HCT116 (cell line): ENCODE results near the gene NLE1. TPM values are rescaled to one million over a fixed set of nuclear protein-coding genes. Genes with fewer than 3 reads are reported as not detected.

ENCODE experiments used
- ATAC-seq: fragments of 200-7000 bp; cut with Tn5 transposase; 2 replicates; pipeline ENCODE4 v1.9.1; 2020; ENCODE audit warnings: mild to moderate bottlenecking, moderate library complexity
- BruUV-seq: library from RNA; stranded (reverse); fragments of 400-500 nt; replicated peaks from 2 replicates; lab custom pipeline; 2021; lab: Mats Ljungman, UMichigan
- CTCF ChIA-PET: fragments of 300-600 bp; sonication (Branson Sonifier 250); formaldehyde crosslinking; loops from one replicate; lab custom pipeline; 2021; ENCODE audit warnings: antibody characterized with exemption; lab: Charles Lee
- POLR2A ChIA-PET: fragments of 300-600, 350-600 bp; sonication (Branson Sonifier 250); formaldehyde crosslinking; loops from one replicate; lab custom pipeline; 2021; ENCODE audit warnings: antibody characterized with exemption; lab: Charles Lee
- RAD21 ChIA-PET, 2 experiments: fragments of 300-600 bp; sonication (Branson Sonifier 250); formaldehyde crosslinking; loops; one replicate each; lab custom pipeline; 2023; ENCODE audit warnings: low total read pairs in 2 of 2; ENCODE audit not compliant: uncharacterized antibody in 2 of 2, unreplicated experiment in 2 of 2, low non-redundant PET in 1 of 2; lab: Charles Lee
- DNase-seq: peaks from one replicate; pipeline ENCODE4 v3.0.0-alpha.2; 2010; ENCODE audit warnings: low read depth, low spot score
- H2AFZ ChIP-seq: fragments of 200-600 bp; shearing (Covaris generic), sonication (generic); 2 replicates; pipeline ENCODE4 v1.6.1; 2017; ENCODE audit warnings: low read depth, mixed run types, mixed read lengths, antibody characterized with exemption, low read length; ENCODE audit not compliant: poor library complexity, severe bottlenecking
- H3K27ac ChIP-seq: 2 replicates; pipeline ENCODE4 v1.5.1; 2012; ENCODE audit warnings: low read depth, low read length
- H3K27me3 ChIP-seq: fragments of 200-600 bp; sonication (generic); 2 replicates; pipeline ENCODE4 v1.6.1; 2016; ENCODE audit warnings: mixed run types, low read length, mixed read lengths; ENCODE audit not compliant: insufficient read depth
- H3K36me3 ChIP-seq, 2 experiments: fragments of 200-500 bp in 1 of 2; fragments of 200-600 bp in 1 of 2; sonication (Bioruptor generic) in 1 of 2; sonication (generic) in 1 of 2; 2 replicates each; pipeline versions ENCODE4 v1.5.1 to v1.6.1; 2014 to 2016; ENCODE audit warnings: low read length in 2 of 2, inconsistent platforms in 1 of 2, mixed read lengths in 1 of 2, mixed run types in 1 of 2; ENCODE audit not compliant: insufficient read depth in 2 of 2, control insufficient read depth in 1 of 2
- H3K4me1 ChIP-seq, 2 experiments: fragments of 200-600 bp in 1 of 2; sonication (generic) in 1 of 2; 2 replicates each; pipeline versions ENCODE4 v1.5.1 to v1.6.1; 2012 to 2017; ENCODE audit warnings: low read length in 2 of 2, inconsistent platforms in 1 of 2, mild to moderate bottlenecking in 1 of 2, mixed read lengths in 1 of 2, mixed run types in 1 of 2, moderate library complexity in 1 of 2; ENCODE audit not compliant: insufficient read depth in 2 of 2, control insufficient read depth in 1 of 2
- H3K4me2 ChIP-seq: fragments of 200-600 bp; sonication (generic); 2 replicates; pipeline ENCODE4 v1.6.1; 2017; ENCODE audit warnings: mixed run types, low read length, mixed read lengths
- H3K4me3 ChIP-seq, 2 experiments: fragments of 200-600 bp in 1 of 2; sonication (generic) in 1 of 2; replicated peaks in 1 of 2; 2 replicates each; pipeline ENCODE4 v1.5.1; 2011 to 2016; ENCODE audit warnings: low read length in 2 of 2, control low read depth in 1 of 2, low read depth in 1 of 2, mild to moderate bottlenecking in 1 of 2, mixed read lengths in 1 of 2, mixed run types in 1 of 2
- H3K79me2 ChIP-seq: fragments of 200-600 bp; sonication (generic); 2 replicates; pipeline ENCODE4 v1.6.1; 2017; ENCODE audit warnings: mild to moderate bottlenecking, mixed run types, low read length, moderate library complexity, mixed read lengths; ENCODE audit not compliant: insufficient read depth
- H3K9ac ChIP-seq: fragments of 200-600 bp; sonication (generic); 2 replicates; pipeline ENCODE4 v1.6.1; 2016; ENCODE audit warnings: low read length, mixed read lengths
- H3K9me2 ChIP-seq: fragments of 200-600 bp; sonication (generic), shearing (Covaris generic); 2 replicates; pipeline ENCODE4 v1.6.1; 2017; ENCODE audit warnings: mixed run types, mild to moderate bottlenecking, moderate library complexity; ENCODE audit not compliant: insufficient read depth
- H3K9me3 ChIP-seq, 2 experiments: fragments of 200-500 bp in 1 of 2; fragments of 200-600 bp in 1 of 2; sonication (Bioruptor generic) in 1 of 2; sonication (generic) in 1 of 2; 2 replicates each; pipeline ENCODE4 v1.6.1; 2014 to 2017; ENCODE audit warnings: low read length in 2 of 2, mixed read lengths in 2 of 2, inconsistent platforms in 1 of 2, low read depth in 1 of 2, mild to moderate bottlenecking in 1 of 2, mixed run types in 1 of 2, moderate library complexity in 1 of 2; ENCODE audit not compliant: control insufficient read depth in 1 of 2, insufficient read depth in 1 of 2
- H4K20me1 ChIP-seq: fragments of 200-600 bp; sonication (generic), shearing (Covaris generic); 2 replicates; pipeline ENCODE4 v1.6.1; 2017; ENCODE audit warnings: mixed run types, mild to moderate bottlenecking, moderate library complexity; ENCODE audit not compliant: insufficient read depth
- EGR1 ChIP-seq: IDR thresholded peaks from 2 replicates; pipeline ENCODE4 v1.6.1; 2012; ENCODE audit warnings: low read depth
- MAX ChIP-seq: IDR thresholded peaks from 2 replicates; pipeline ENCODE4 v1.6.1; 2012
- POLR2A ChIP-seq: IDR thresholded peaks from 2 replicates; pipeline ENCODE4 v1.7.0; 2011; ENCODE audit warnings: borderline replicate concordance; ENCODE audit not compliant: insufficient read depth, insufficient read length; ENCODE audit errors: extremely low read depth
- POLR2AphosphoS5 ChIP-seq: IDR thresholded peaks from 2 replicates; pipeline ENCODE4 v1.6.1; 2011; ENCODE audit warnings: mild to moderate bottlenecking, low read depth, low read length, moderate library complexity
- ZNF274 ChIP-seq: fragments of 200-500 bp; sonication (Bioruptor generic); IDR thresholded peaks from 2 replicates; pipeline ENCODE4 v1.6.1; 2014; ENCODE audit warnings: mild to moderate bottlenecking, low read depth, low read length, inconsistent platforms
- intact Hi-C: fragments of 100-400 bp; cut with micrococcal nuclease; formaldehyde crosslinking; loops from 2 replicates; pipeline ENCODE4 v1.10.0; 2022
- total RNA-seq: library from RNA; stranded (reverse); gene quantifications from one replicate; pipeline ENCODE4 v1.2.1, GENCODE V29; 2021; ENCODE audit not compliant: unreplicated experiment
- TF ChIP-seq, protein P1 (sequence below): IDR thresholded peaks from 2 replicates; pipeline ENCODE4 v1.6.1; 2012

The NLE1 gene
- total RNA-seq, 1 experiment from 2014 or later: 55.5 TPM

DNA sequence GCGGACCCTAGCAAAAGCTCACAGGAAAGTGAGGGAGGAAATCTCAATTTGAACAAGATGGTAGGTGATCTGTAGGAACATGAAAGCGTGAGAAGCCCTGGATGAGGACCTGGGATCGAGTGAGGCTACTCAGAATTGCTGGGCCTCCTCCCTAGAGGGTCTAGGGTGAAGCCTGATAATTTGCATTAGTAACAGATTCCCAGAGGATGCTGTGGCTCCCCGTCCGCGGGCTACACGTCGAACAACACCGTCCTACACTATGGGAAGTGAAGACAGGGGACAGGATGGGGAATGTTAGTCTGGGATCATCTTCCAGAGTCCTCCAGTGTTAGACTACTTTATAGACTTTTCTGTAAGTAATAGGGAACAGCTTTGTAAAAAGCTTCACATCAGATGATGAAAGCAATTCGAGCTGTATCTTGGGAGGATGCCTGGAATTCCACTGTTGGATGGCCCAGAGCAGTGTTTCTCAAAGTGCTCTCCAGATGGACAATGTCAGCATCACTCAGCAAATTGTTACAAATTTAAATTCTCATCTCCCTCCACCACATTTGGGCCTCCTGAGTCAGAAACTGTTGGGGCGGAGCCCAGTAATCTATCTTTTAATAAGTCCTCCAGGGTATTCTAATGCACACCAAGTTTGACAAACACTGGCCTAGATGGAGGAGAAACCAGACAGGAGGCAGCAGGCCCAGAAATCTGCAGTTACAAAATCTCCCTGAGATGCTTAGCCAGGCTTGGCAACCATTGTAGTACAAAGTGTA lies 14.2 kb downstream of the NLE1 start:
- peaks cover 8 to 20% of the 10 kb centered on the region in 2 experiments; a peak in 3 of 4 replicates for H3K36me3 ChIP-seq
- ChIA-PET POLR2A (no interaction called here), RAD21 (no interaction called here), CTCF (interaction anchor here (0.6 kb wide), 1 partner anchor 411 kb away, joined by 3 read pairs; no protein-coding TSS in a partner anchor)
- DNase-seq (no peak), ATAC-seq (no peak)
- H3K79me2 ChIP-seq: no peaks in the 10 kb centered on the region
- H3K27ac ChIP-seq: no peak overlapping the region
- TF ChIP-seq MAX: no peak
- TF ChIP-seq POLR2A: no peak
- no TSS peak for BruUV-seq
- no peaks in the 10 kb centered on the region for H3K27me3 ChIP-seq
- no peaks in the 10 kb centered on the region for H3K9me2 ChIP-seq
- intact Hi-C loops: loop anchor here (1.0 to 5.0 kb wide), 2 partner anchors 15 to 619 kb away; no protein-coding TSS in a partner anchor
- H3K4me3 ChIP-seq: no peak overlapping the region
- H3K4me2 ChIP-seq: no peak overlapping the region
- no peak overlapping the region for H3K9ac ChIP-seq
- no peaks in the 10 kb centered on the region for H3K9me3 ChIP-seq
- H4K20me1 ChIP-seq: no peaks in the 10 kb centered on the region
- H3K4me1 ChIP-seq: no peaks in the 10 kb centered on the region
- no peak overlapping the region for H2AFZ ChIP-seq

- ATAC-seq (no peak), DNase-seq (no peak)
- no peaks in the 10 kb centered on the region for H3K27me3 ChIP-seq
- no peaks in the 10 kb centered on the region; the same call in 1 of the 2 replicates for H3K79me2 ChIP-seq
- no peaks in the 10 kb centered on the region for H3K9me3 ChIP-seq
- intact Hi-C loops: no loop called here
- H3K36me3 ChIP-seq: no peaks in the 10 kb centered on the region
- ChIA-PET CTCF (interaction anchor here (3.3 kb wide), 1 partner anchor 32 kb away, joined by 13 read pairs; no protein-coding TSS in a partner anchor), POLR2A (no interaction called here), RAD21 (no interaction called here)
- H3K4me2 ChIP-seq: no peak within 1 kb of the TSS
- peaks cover 5 to 23% of the 10 kb centered on the region in 2 experiments; a peak in 3 of 4 replicates for H3K4me1 ChIP-seq
- no peak within 1 kb of the TSS; the same call in 1 of the 2 replicates for H3K9ac ChIP-seq
- TF ChIP-seq EGR1: no peak
- no peak for TF ChIP-seq POLR2AphosphoS5
- TF ChIP-seq ZNF274: no peak
- TF ChIP-seq, protein P1, sequence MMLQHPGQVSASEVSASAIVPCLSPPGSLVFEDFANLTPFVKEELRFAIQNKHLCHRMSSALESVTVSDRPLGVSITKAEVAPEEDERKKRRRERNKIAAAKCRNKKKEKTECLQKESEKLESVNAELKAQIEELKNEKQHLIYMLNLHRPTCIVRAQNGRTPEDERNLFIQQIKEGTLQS: no peak
- no peak within 1 kb of the TSS for H3K27ac ChIP-seq
- H2AFZ ChIP-seq: no peak within 1 kb of the TSS
- no peaks in the 10 kb centered on the region for H3K9me2 ChIP-seq
- no TSS peak for BruUV-seq
- H3K4me3 ChIP-seq: no peak within 1 kb of the TSS
- no peaks in the 10 kb centered on the region for H4K20me1 ChIP-seq
Observed at GRCh38 chr17:35121315-35121714, 20.8 kb downstream of the NLE1 start, which contains the start of gene FNDC8. Gene FNDC8, plus strand, starts transcription at chr17:35121615. Its CDS starts 79 bp downstream, at chr17:35121694.
